ENCODE data around the gene IRX3.
"Not testable (repeated sequence)": the region's sequence is repeated elsewhere in the genome, so short reads cannot be mapped to it uniquely, and the experiment has no call there.

The IRX3 gene

DNA sequence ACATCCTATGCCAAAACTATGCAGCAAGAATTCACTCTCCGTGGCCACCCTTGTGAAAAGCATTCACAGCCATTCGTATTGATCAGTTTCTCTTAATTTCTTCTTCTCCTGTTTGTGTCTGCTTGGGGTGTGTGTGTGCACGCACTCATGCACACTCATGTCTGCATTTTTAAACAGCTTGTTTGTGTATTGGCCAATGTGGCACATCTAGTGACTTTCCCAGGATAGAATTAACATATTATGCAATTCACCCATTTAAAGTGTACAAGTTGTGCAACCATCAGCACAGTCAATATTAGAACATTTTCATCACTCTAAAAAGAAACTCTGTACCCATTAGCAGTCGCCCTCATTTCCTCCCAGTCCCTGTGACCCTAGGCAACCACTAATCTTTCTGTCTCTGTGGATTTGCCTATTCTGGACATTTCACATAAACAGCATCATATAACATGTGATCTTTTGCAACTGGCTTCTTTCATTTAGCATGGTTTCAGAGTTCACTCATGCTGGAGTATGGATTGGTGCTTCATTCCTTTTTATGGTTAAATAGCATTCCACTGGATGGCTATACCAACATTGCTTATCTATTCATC lies 20.1 kb downstream of the IRX3 start:
- no peak overlapping the region for H3K27ac Mint-ChIP-seq
- ATAC-seq (no peak), DNase-seq (no peak)
- H3K4me3 Mint-ChIP-seq, result no peak overlapping the region
- H3K4me1 Mint-ChIP-seq, result no peaks in the 10 kb centered on the region
- peaks cover 41% of the 10 kb centered on the region for H3K27me3 Mint-ChIP-seq
- H3K9me3 Mint-ChIP-seq, result peaks cover 0 to 7% of the 10 kb centered on the region in 2 donors

DNA sequence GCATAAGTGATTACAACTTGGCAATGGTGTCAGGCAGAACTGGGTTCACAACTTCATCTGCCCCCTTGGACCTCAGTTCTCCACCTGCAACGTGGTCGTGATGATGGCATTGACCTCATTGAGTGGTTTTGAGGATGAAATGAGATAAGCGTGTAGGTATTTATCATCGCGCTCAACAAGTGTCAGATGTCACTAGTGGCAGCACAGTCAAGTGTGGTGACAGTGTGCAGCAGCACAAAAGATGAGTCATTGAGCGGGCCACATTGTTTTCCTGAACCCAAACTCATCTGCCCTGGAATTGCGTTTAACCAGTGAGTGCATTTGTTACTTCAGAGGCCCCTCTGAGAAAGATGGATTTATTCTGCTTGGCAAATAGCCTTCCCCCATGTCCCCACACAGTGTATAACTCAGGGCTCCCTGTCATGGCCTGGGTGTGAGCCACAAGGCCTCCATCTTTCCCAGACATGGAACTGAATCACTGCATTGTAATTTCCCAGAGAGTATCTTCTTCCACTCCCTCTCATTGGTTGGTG lies 20.9 kb downstream of the IRX3 start:
- Mint-ChIP-seq H3K27me3 (peaks cover 37% of the 10 kb centered on the region), H3K4me1 (no peaks in the 10 kb centered on the region)

GRCh38 chr16:54253118-54253517 lies 33.5 kb downstream of the IRX3 start:
- no peak for DNase-seq
- no peak overlapping the region for H3K27ac Mint-ChIP-seq
- ATAC-seq, result no peak
- no peaks in the 10 kb centered on the region for H3K4me1 Mint-ChIP-seq
- peaks cover 0 to 6% of the 10 kb centered on the region in 2 donors for H3K9me3 Mint-ChIP-seq
- peaks cover 19% of the 10 kb centered on the region for H3K27me3 Mint-ChIP-seq
- no peak overlapping the region for H3K4me3 Mint-ChIP-seq

More for the DNA sequence above, 20.9 kb downstream of the IRX3 start:
- Mint-ChIP-seq H3K4me3 (no peak overlapping the region), H3K27ac (no peak overlapping the region), H3K9me3 (peaks cover 0 to 3% of the 10 kb centered on the region in 2 donors)
- DNase-seq, result no peak
- ATAC-seq, result no peak

DNA sequence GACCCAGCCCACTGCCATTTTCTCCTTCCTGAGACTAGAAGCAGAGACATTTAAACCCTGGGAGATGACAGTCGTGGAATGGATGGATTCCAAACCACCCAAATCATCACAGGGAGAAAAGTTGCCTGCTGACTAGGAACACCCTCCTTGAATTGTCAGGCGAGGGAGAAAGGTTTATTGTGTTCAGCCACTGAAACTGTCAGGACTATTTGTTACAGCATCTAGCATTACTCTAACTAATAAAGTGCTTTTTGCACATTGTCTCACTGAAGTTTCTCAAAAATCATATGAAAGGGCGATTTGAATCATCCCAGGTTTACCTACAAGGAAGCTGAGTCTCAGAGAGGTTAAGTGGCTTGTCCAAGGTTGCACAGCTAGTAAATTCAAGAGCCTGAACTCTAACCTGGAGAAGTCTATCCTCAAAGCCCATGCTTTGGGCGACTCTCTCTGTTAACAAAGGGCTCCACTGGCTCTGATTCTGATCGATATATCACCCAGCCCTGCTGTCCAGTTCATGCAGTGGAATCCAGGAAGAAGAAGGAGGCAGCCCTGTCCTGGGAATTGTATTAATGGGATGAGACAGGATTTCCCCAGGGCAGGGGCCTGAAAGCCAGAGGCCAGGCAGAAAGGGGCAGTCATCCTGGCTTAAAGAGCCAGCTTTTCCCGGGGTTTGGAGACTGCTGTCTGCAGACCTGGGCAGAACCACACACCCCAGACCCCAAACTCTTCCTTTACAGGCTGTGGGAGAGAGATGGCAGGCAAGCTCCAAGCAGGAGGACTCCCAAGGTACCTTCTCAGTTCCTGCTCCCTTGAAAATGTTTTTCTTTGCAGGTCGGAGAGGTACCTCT lies 37.5 kb downstream of the IRX3 start:
- ATAC-seq, result no peak
- no peak for DNase-seq
- H3K27me3 Mint-ChIP-seq, result peaks cover 14% of the 10 kb centered on the region
- no peak overlapping the region for H3K27ac Mint-ChIP-seq
- H3K9me3 Mint-ChIP-seq, result peaks cover 6 to 8% of the 10 kb centered on the region in 2 donors
- H3K4me3 Mint-ChIP-seq, result no peak overlapping the region
- H3K4me1 Mint-ChIP-seq, result no peaks in the 10 kb centered on the region

DNA sequence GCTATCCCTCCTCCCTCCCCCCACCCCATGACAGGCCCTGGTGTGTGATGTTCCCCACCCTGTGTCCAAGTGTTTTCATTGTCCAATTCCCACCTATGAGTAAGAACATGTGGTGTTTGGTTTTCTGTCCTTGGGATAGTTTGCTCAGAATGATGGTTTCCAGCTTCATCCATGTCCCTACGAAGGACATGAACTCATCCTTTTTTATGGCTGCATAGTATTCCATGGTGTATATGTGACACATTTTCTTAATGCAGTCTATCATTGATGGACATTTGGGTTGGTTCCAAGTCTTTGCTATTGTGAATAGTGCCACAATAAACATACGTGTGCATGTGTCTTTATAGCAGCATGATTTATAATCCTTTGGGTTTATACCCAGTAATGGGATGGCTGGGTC lies 38.9 kb downstream of the IRX3 start:
- ATAC-seq, H3K4me3 Mint-ChIP-seq, DNase-seq, H3K4me1 Mint-ChIP-seq, H3K27ac Mint-ChIP-seq, H3K9me3 Mint-ChIP-seq: not testable (repeated sequence)
- H3K27me3 Mint-ChIP-seq, result peaks cover 12% of the 10 kb centered on the region

- Mint-ChIP-seq H3K4me3 (no peak overlapping the region), H3K27ac (no peak overlapping the region), H3K9me3 (peaks cover 6 to 8% of the 10 kb centered on the region in 2 donors), H3K27me3 (peaks cover 11% of the 10 kb centered on the region), H3K4me1 (no peaks in the 10 kb centered on the region)
- ATAC-seq (no peak), DNase-seq (no peak)
Measured at GRCh38 chr16:54246454-54246821, 40.1 kb downstream of the IRX3 start.

DNA sequence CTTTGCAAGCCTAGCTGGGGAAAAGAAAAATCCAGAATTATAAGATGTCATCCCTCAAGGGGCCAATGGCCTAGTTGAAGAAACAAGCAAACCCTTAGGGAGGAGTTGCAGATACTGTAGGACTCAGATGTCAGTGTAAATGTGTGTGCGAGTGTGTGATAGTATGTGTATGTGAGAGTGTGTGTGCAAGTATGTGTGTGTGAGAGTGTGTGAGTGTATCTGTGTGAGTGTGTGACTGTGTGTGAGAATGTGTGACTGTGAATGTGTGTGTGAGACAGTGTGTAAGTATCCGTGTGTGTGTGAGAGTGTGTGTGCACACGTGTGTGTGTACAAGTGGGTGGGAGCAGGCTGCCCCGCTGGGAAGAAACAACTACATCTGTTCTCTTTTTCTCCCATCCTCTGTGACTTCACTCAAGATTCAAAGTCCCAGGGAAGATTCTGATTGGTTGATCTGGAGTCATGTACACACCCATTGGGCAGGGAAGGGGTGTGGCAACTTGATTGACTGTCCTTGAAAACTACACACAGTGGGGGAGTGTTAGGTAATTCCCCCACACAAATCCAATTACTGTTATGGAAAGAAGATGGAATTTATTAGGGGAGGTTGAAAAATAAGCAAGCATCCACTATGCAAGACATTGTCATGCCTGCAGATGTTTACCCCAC lies 40.7 kb downstream of the IRX3 start:
- ATAC-seq, result no peak
- peaks cover 6 to 8% of the 10 kb centered on the region in 2 donors for H3K9me3 Mint-ChIP-seq
- H3K4me1 Mint-ChIP-seq, result no peaks in the 10 kb centered on the region
- no peak overlapping the region for H3K4me3 Mint-ChIP-seq
- peaks cover 11% of the 10 kb centered on the region for H3K27me3 Mint-ChIP-seq
- no peak overlapping the region for H3K27ac Mint-ChIP-seq
- DNase-seq, result no peak

- peaks cover 11% of the 10 kb centered on the region for H3K27me3 Mint-ChIP-seq
- peaks cover 6 to 8% of the 10 kb centered on the region in 2 donors for H3K9me3 Mint-ChIP-seq
- no peak overlapping the region for H3K4me3 Mint-ChIP-seq
- H3K27ac Mint-ChIP-seq, result peak overlapping the region in 1 of 2 donors; percentile 48
- DNase-seq, result no peak
- no peaks in the 10 kb centered on the region for H3K4me1 Mint-ChIP-seq
- peak; percentile 31 for ATAC-seq
Measured at GRCh38 chr16:54244061-54244886, 42.3 kb downstream of the IRX3 start.

DNA sequence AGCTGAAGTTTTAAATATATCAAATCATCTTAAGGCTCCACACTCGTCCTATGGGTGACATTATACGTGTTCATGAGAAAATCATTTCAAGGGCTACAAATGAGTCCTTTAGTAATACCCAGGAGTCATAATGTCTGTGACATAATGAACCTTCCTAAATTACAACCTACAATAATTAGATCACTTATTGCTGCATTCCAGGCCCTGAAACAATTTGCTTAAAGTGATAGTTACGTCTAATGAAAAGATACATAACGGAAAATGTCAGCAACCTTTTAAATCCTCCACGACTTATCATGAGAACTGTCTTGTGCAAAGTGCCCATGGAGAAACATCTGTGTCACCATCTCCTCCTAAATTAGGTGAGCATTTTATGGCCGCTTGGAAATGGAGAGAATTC lies 43.4 kb downstream of the IRX3 start:
- Mint-ChIP-seq H3K4me3 (no peak overlapping the region), H3K27ac (no peak overlapping the region), H3K4me1 (no peaks in the 10 kb centered on the region), H3K27me3 (peaks cover 11% of the 10 kb centered on the region), H3K9me3 (peaks cover 6 to 8% of the 10 kb centered on the region in 2 donors)
- DNase-seq (no peak), ATAC-seq (no peak)

DNA sequence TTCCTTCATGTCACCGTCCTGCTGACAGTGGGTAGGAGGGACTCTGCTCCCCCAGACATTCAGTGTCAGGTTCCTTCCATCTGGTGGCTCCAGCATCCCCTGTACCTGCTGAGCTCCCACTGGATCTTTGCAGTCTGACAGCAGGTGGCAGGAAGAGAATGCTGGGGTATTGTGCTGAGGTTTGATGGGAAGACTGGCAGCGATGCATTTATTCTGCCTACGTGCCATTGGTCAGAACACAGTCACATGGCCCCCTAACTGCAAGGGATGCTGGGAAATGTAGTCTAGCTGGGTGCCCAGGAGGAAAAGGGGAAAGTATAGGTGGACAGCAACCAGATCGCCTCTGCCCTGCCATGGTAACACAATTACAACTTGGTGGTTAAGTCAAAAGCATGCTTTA lies 44.4 kb downstream of the IRX3 start:
- Mint-ChIP-seq H3K27ac (no peak overlapping the region), H3K4me1 (no peaks in the 10 kb centered on the region), H3K9me3 (peaks cover 6 to 8% of the 10 kb centered on the region in 2 donors), H3K27me3 (peaks cover 11% of the 10 kb centered on the region), H3K4me3 (no peak overlapping the region)
- DNase-seq, result no peak
- no peak for ATAC-seq

GRCh38 chr16:54241525-54241924 lies 45.1 kb downstream of the IRX3 start:
- Mint-ChIP-seq H3K4me1 (no peaks in the 10 kb centered on the region), H3K9me3 (peaks cover 6 to 8% of the 10 kb centered on the region in 2 donors), H3K27ac (no peak overlapping the region), H3K27me3 (peaks cover 11% of the 10 kb centered on the region), H3K4me3 (no peak overlapping the region)
- DNase-seq (no peak), ATAC-seq (no peak)

DNA sequence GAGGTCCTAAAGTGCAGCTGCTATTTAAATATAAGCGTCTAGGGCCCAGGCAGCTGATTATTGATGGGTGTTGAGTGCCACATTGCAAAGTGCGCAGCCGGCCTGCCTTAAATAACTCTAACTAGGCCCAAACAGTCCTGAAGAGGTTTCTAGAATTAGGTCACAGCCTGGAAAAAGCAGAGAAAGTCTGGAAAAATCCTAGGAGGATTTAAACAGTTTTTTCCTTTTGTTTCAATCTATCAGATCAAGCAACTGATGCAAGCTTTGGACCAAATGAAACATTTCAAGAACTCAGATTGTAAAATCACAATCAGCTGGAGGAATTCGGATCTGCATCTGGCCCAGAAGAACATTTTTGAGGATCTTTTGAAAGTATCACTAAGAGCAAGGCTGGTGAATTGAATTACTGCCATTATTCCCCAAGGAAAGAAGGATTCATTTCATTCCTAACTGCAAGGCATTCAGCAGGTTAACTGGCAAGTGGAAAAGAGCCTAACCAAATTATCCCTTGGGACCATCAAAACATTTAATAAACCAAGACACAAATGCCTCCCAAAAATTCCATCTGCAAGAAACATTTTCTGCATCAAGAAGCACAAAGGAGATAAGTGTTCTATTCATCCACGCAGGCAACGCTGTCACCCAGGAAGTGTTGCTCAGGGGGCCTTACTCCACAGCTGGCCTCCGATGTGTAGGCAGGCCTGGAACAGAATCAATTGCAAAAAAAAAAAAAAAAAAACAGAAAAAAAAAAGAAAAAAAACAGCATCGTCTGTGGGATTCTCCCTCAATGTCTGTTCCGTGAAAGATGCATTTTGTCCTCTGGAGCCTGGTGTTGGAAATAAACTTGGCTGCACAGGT lies 46.1 kb downstream of the IRX3 start:
- ATAC-seq (no peak), DNase-seq (no peak)
- Mint-ChIP-seq H3K4me3 (no peak overlapping the region), H3K4me1 (no peaks in the 10 kb centered on the region), H3K27ac (no peak overlapping the region), H3K27me3 (peaks cover 11% of the 10 kb centered on the region), H3K9me3 (peaks cover 0 to under 1% of the 10 kb centered on the region in 2 donors)

DNA sequence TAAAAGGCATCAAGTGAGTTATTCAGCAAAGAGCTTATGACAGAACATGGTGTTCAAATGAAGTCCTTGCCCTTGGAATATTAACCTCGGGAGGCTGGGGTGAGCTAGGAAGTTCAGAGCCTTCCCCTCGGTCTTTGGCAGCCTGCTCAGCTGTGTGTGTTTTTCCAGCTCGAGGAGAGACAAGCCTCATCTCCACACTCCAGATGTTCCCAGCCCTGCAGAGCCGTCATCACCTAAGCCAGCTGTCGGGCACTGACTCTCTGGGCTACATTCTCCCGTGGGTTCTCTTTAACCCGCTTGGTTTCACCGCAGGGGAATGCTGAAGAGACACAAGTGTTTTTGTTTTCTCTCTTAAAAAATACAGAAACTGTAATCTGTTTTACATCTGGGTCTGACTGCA lies 47.1 kb downstream of the IRX3 start:
- no peak for ATAC-seq
- H3K4me3 Mint-ChIP-seq, result no peak overlapping the region
- H3K27me3 Mint-ChIP-seq, result peaks cover 9% of the 10 kb centered on the region
- no peak overlapping the region for H3K27ac Mint-ChIP-seq
- H3K4me1 Mint-ChIP-seq, result no peaks in the 10 kb centered on the region
- no peak for DNase-seq
- H3K9me3 Mint-ChIP-seq, result no peaks in the 10 kb centered on the region

DNA sequence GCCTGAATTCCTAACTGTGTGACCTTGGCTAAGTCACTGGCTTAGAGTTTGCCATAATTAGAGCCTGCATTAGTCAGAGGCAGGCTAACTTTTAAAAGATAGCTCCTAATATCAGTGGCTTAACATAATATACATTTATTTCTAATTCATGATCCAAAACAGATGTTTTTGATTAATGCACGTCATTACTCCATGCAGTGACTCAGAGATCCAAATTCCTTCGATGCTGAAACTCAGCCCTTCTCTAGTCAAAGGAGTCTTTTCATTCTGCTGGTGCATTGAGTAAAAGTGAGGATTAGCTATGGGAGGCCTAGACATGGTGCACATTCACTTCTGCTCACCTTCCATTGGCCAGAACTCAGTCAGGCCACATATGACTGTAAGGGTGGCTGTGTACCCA lies 49.8 kb downstream of the IRX3 start:
- no peak overlapping the region for H3K4me3 Mint-ChIP-seq
- no peaks in the 10 kb centered on the region for H3K9me3 Mint-ChIP-seq
- ATAC-seq (no peak), DNase-seq (no peak)
- no peak overlapping the region for H3K27ac Mint-ChIP-seq
- no peaks in the 10 kb centered on the region for H3K4me1 Mint-ChIP-seq
- no peaks in the 10 kb centered on the region for H3K27me3 Mint-ChIP-seq

Measured in stimulated activated naive CD8-positive, alpha-beta T cell treated with anti-CD3 and anti-CD28 coated beads, Interleukin-15, amount 100 ng/mL, for 72 hours (primary cell).